Measurements from ENCODE around the gene PCBP4. TPM values are rescaled to one million over a fixed set of nuclear protein-coding genes. Genes with fewer than 3 reads are reported as not detected.

Gene PCBP4
- total and polyA plus RNA-seq, 2 experiments from 2014 or later = 40.4 to 71.2 TPM

DNA sequence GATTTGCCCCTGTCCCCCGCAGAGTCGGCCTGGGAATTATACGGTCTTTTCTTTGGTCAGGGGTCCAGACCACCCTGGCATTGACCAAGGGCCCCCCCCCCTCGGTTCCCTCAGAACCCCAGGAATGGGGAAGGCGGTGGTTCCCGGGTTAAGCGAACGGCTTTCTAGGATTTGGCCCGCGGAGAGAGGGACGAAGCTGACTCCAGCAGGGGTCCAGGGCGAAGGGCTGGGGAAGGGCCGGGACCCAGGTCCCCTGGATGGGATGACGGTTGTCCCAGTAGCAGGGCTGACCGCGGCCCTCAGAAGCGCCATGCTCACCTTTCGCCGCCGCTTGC is 25.8 kb downstream of the PCBP4 start:
- Histone ChIP-seq H3K79me2 (ENCODE audit: insufficient read depth) (peaks cover 39% of the 10 kb centered on the region), H3K9me2 (ENCODE audit: insufficient read depth) (no peaks in the 10 kb centered on the region), H3K9ac (peak overlapping the region; percentile 89), H2AFZ (peak overlapping the region; percentile 76), H3F3A (ENCODE audit: insufficient read depth) (peaks cover 13% of the 10 kb centered on the region; the same call in 1 of the 2 replicates), H3K4me2 (ENCODE audit: unreplicated experiment) (peak overlapping the region; percentile 95), H3K4me1 (ENCODE audit: insufficient read depth) (peaks cover 20% of the 10 kb centered on the region), H3K4me3 (peak overlapping the region; percentile 92), H3K36me3 (ENCODE audit: low read depth) (no peaks in the 10 kb centered on the region; the same call in 1 of the 2 replicates), H4K20me1 (ENCODE audit: insufficient read depth) (no peaks in the 10 kb centered on the region), H3K27ac (peak overlapping the region; percentile 69), H3K27me3 (replicated peaks; ENCODE audit: insufficient read depth) (no peaks in the 10 kb centered on the region), H3K9me3 (ENCODE audit: low read depth) (no peaks in the 10 kb centered on the region)
- 0 to 4% methylated on average over 15 to 16 of the region's 20 CpGs for WGBS, 2 experiments (ENCODE audit: low coverage in 1 of 2, low lambda C conversion rate in 2 of 2, missing lambda C conversion rate in 2 of 2)
- in situ Hi-C loops (cut with MboI) = no loop called here
- no peak for TF ChIP-seq EZH2 (IDR thresholded peaks at IDR 0.05; ENCODE audit: insufficient read depth, poor library complexity, severe bottlenecking)
- no peak for TF ChIP-seq EZH2phosphoT487 (IDR thresholded peaks at IDR 0.05; ENCODE audit: insufficient read depth, low read depth)
- DNase-seq = no peak

DNA sequence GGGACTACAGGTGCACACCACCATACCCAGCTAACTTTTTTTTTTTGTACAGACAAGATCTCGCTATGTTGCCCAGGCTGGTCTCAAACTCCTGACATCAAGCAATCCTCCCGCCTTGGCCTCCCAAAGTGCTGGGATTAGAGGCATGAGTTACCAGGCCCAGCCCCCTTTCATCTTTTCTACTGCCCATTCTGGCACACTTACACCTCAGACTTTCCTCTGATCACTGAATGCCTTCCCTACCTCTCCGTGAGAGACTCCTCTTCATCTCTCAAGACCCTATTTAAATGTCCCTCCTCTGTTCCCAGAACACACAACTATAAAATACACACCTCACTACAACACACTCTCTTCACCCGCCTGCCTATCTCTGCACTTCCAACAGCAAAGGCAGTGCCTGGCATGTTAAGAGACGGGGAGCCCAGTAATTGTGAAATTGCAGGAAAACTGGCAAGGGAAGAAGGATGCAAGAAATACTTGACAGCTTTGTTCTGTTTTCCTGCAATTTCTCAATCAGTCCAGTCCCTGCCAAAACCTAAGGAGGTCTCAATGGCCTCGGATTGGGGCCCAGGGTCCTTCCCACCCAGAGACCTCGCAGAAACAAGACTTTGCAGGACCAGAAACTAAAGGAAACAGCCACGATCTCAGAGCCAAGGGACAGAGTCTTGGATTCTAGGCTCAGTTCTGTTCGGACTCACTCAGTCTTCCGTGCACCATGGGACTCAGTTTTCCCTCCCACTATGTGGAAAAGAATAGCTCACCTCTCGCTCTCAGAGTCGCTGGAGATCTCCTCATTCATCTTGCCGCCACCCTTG is 26.4 kb downstream of the PCBP4 start:
- peak; percentile 72 for DNase-seq
- H3K4me2 ChIP-seq (ENCODE audit: unreplicated experiment) = peak overlapping the region; percentile 95
- H3K79me2 ChIP-seq (ENCODE audit: insufficient read depth) = peaks cover 39% of the 10 kb centered on the region
- H3K4me1 ChIP-seq (ENCODE audit: insufficient read depth) = peaks cover 20% of the 10 kb centered on the region
- in situ Hi-C loops (cut with MboI) = no loop called here
- no peaks in the 10 kb centered on the region for H3K9me2 ChIP-seq (ENCODE audit: insufficient read depth)
- H3K9ac ChIP-seq = peak overlapping the region; percentile 89
- peak overlapping the region; percentile 76 for H2AFZ ChIP-seq
- H4K20me1 ChIP-seq (ENCODE audit: insufficient read depth) = no peaks in the 10 kb centered on the region
- no peaks in the 10 kb centered on the region for H3K9me3 ChIP-seq (ENCODE audit: low read depth)
- H3K36me3 ChIP-seq (ENCODE audit: low read depth) = no peaks in the 10 kb centered on the region; the same call in 1 of the 2 replicates
- H3K27me3 ChIP-seq (replicated peaks; ENCODE audit: insufficient read depth) = no peaks in the 10 kb centered on the region
- H3F3A ChIP-seq (ENCODE audit: insufficient read depth) = peaks cover 13% of the 10 kb centered on the region; the same call in 1 of the 2 replicates
- 19 to 24% methylated on average over 13 of the region's 13 CpGs for WGBS, 2 experiments (ENCODE audit: low coverage in 1 of 2, low lambda C conversion rate in 2 of 2, missing lambda C conversion rate in 2 of 2)
- H3K4me3 ChIP-seq = peak overlapping the region; percentile 92
- no peak for TF ChIP-seq EZH2phosphoT487 (IDR thresholded peaks at IDR 0.05; ENCODE audit: insufficient read depth, low read depth)
- no peak for TF ChIP-seq EZH2 (IDR thresholded peaks at IDR 0.05; ENCODE audit: insufficient read depth, poor library complexity, severe bottlenecking)
- peak overlapping the region; percentile 69 for H3K27ac ChIP-seq

DNA sequence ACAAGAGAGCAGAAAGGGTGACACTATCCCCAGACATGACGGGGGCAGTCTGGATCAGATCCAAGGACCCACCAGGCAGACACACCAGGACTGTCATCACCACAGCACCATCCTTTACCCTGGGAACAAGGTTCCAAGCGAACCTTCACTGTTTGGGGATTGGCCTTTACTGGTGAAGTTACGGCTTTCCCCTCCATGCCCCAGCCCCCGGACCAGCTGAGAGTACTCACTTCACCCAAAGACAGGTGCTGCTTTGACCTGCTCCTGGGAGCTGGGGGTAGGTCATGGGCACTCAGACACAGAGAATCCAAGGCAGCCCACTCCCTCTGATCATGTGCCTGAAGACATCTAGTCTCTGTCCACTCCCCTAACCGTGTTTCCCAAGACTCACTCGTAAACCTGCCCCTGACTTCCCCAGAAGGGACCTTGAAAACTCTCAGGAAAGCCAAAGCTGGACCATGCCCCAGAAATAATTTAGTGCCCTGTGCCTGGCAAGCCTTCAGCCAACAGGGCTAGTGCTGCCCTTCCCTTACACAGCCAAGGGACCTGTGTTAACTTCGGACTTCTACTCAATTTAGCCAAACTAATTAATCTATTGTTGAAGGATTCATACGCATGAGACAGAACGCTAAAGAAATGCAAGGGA is 28.4 kb downstream of the PCBP4 start:
- 92 to 94% methylated on average over 9 of the region's 9 CpGs for WGBS, 2 experiments (ENCODE audit: low coverage in 1 of 2, low lambda C conversion rate in 2 of 2, missing lambda C conversion rate in 2 of 2)
- no peaks in the 10 kb centered on the region; the same call in 1 of the 2 replicates for H3K36me3 ChIP-seq (ENCODE audit: low read depth)
- no peak overlapping the region for H3K27ac ChIP-seq
- H4K20me1 ChIP-seq (ENCODE audit: insufficient read depth) = no peaks in the 10 kb centered on the region
- peaks cover 39% of the 10 kb centered on the region for H3K79me2 ChIP-seq (ENCODE audit: insufficient read depth)
- in situ Hi-C loops (cut with MboI) = no loop called here
- H3K9me2 ChIP-seq (ENCODE audit: insufficient read depth) = no peaks in the 10 kb centered on the region
- DNase-seq = no peak
- no peak overlapping the region for H3K9ac ChIP-seq
- H3F3A ChIP-seq (ENCODE audit: insufficient read depth) = peaks cover 13% of the 10 kb centered on the region; the same call in 1 of the 2 replicates
- H3K4me1 ChIP-seq (ENCODE audit: insufficient read depth) = peaks cover 20% of the 10 kb centered on the region
- H3K4me2 ChIP-seq (ENCODE audit: unreplicated experiment) = no peak overlapping the region
- TF ChIP-seq EZH2phosphoT487 (IDR thresholded peaks at IDR 0.05; ENCODE audit: insufficient read depth, low read depth) = no peak
- no peak for TF ChIP-seq EZH2 (IDR thresholded peaks at IDR 0.05; ENCODE audit: insufficient read depth, poor library complexity, severe bottlenecking)
- H3K9me3 ChIP-seq (ENCODE audit: low read depth) = no peaks in the 10 kb centered on the region
- H3K4me3 ChIP-seq = no peak overlapping the region
- no peak overlapping the region for H2AFZ ChIP-seq
- no peaks in the 10 kb centered on the region for H3K27me3 ChIP-seq (replicated peaks; ENCODE audit: insufficient read depth)

DNA sequence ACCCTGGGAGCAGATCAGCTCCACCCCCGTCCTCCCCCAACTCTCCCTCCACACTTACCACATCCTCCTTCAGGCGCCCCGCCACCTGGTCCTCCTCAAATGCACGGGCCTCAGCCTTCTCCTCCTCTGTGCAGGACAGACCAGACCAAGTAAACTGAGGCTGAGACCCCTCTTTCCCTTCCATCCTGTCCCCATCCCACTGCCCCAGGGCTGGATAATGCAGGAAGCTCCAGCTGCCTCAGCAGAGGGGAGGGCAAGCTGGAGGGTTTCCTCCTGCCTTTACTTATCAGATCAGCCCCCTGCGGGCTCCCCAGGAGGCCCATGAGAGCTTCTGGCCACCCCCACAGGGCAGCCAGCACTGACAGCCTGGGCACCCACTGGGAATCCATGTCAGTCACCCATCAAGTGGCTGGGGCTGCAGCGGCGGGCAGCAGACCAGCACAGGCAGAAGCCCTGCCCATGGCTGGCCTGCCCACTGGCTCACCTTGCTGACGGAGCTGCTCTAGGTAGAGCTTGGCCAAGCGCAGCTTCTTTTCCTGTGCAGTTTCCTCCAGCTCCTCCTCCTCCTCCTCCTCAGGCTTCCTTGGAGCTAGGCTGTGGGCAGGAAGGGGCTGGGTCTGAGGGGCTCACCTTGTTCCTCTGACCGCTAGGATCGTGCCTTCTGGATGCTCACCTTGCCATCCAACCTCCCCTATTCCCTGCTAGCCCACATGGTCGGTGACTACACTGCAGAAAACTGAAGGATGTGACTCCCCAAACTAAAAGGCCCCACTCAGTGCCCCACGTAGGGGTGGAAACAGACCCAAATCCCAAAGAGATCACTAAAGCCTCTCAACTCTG is 29.4 kb downstream of the PCBP4 start:
- H3F3A ChIP-seq (ENCODE audit: insufficient read depth) = peaks cover 13% of the 10 kb centered on the region; the same call in 1 of the 2 replicates
- H3K9me3 ChIP-seq (ENCODE audit: low read depth) = no peaks in the 10 kb centered on the region
- H3K79me2 ChIP-seq (ENCODE audit: insufficient read depth) = peaks cover 39% of the 10 kb centered on the region
- no peak for TF ChIP-seq EZH2phosphoT487 (IDR thresholded peaks at IDR 0.05; ENCODE audit: insufficient read depth, low read depth)
- TF ChIP-seq EZH2 (IDR thresholded peaks at IDR 0.05; ENCODE audit: insufficient read depth, poor library complexity, severe bottlenecking) = no peak
- H2AFZ ChIP-seq = no peak overlapping the region
- in situ Hi-C loops (cut with MboI) = no loop called here
- H3K4me3 ChIP-seq = no peak overlapping the region
- H3K4me2 ChIP-seq (ENCODE audit: unreplicated experiment) = no peak overlapping the region
- H3K4me1 ChIP-seq (ENCODE audit: insufficient read depth) = peaks cover 13% of the 10 kb centered on the region
- H3K36me3 ChIP-seq (ENCODE audit: low read depth) = no peaks in the 10 kb centered on the region; the same call in 1 of the 2 replicates
- H3K27ac ChIP-seq = no peak overlapping the region
- H3K9me2 ChIP-seq (ENCODE audit: insufficient read depth) = no peaks in the 10 kb centered on the region
- no peaks in the 10 kb centered on the region for H3K27me3 ChIP-seq (replicated peaks; ENCODE audit: insufficient read depth)
- 92 to 94% methylated on average over 13 of the region's 13 CpGs for whole genome bisulfite sequencing, 2 experiments (ENCODE audit: low coverage in 1 of 2, low lambda C conversion rate in 2 of 2, missing lambda C conversion rate in 2 of 2)
- DNase-seq = no peak
- no peaks in the 10 kb centered on the region for H4K20me1 ChIP-seq (ENCODE audit: insufficient read depth)
- H3K9ac ChIP-seq = no peak overlapping the region

Measured in GM23248 (cell line).